HG03432 (cell line): ENCODE results near the gene TCF21.
A peak's percentile ranks its signal among the peaks of the same experiment; 100 is the strongest.
"Not testable (repeated sequence)": the region's sequence is repeated elsewhere in the genome, so short reads cannot be mapped to it uniquely, and the experiment has no call there.

Source experiments
- ATAC-seq: cut with Tn5 transposase; IDR thresholded peaks from one replicate; pipeline ENCODE4 v1.9.1; 2021; ENCODE audit warnings: mild to moderate bottlenecking, moderate library complexity; ENCODE audit not compliant: unreplicated experiment

TCF21 gene

GRCh38 chr6:133921249-133921859 is 32.4 kb downstream of the TCF21 start:
- ATAC-seq: peak; percentile 62

DNA sequence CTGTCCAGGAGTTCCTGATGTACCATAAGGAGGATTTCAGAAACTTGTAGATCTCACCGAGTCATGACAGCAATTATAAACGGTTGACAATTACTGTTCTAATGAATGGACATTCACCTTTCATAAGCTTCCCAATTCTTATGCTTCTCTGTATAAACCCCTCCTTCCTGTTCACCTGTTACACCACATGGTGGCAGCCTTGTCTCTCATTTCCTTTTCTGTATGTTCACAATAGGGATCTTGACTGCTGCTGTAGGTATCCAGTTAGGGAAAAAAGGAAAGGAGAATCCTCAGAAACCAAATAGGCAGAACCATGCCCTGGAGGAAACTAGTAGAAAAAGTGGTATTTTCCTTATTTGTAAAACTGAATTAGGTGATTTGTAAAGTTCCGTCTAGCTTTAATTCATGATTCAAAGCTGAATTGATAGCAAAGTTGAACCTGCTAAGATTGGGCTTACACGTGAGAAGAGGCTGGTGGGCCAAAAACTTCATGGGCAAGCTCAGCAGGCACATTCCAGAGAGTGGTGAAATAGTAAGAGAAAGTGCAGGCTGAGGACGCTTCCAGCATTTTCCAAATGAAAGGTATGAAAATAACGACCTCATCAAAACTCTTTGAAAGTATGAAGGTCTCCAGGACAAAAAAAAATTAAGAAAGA is 35.2 kb downstream of the TCF21 start:
- peak; percentile 79 for ATAC-seq

- ATAC-seq: not testable (repeated sequence)
Observed at GRCh38 chr6:133931221-133931620, 42.3 kb downstream of the TCF21 start.

GRCh38 chr6:133936352-133936751 is 47.4 kb downstream of the TCF21 start:
- ATAC-seq: not testable (repeated sequence)

GRCh38 chr6:133937909-133938308 is 49.0 kb downstream of the TCF21 start:
- no peak for ATAC-seq

- no peak for ATAC-seq
Observed at GRCh38 chr6:133938533-133938932, 49.6 kb downstream of the TCF21 start.

GRCh38 chr6:133939778-133940667 is 51.1 kb downstream of the TCF21 start:
- no peak for ATAC-seq
